ENCODE data around the gene MSI2.

Gene MSI2

DNA sequence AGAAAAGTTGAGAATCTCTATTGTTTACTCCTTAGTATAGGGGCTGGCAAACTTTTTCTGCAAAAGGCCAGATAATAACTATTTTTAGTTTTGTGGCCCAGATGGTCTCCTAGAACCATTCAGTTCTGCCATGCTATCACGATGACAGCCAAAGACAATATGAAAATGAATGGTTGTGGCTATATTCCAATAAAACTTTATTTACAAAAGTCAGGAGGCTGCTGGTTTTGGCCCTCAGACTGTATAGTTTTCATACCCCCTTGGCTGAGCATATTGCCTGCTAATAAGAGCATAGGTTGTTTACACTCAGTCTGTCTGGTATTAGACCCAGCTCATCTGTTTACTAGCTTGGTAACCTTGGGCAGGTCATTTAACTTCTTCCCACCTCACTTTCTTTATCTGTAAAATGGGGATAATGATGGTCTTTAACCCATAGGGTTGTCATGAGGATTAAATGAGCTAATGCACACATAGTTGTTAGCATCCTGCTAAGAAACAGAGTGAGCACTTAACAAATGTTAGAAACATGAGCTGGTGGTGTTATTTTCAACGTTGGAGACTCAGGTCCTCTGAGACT is 156.3 kb downstream of the MSI2 start:
- TF ChIP-seq POLR2A (IDR thresholded peaks at IDR 0.05; ENCODE audit: low read depth, low read length), result no peak
- no peak for FAIRE-seq
- DNase-seq (ENCODE audit: insufficient read length, low spot score), result no peak

DNA sequence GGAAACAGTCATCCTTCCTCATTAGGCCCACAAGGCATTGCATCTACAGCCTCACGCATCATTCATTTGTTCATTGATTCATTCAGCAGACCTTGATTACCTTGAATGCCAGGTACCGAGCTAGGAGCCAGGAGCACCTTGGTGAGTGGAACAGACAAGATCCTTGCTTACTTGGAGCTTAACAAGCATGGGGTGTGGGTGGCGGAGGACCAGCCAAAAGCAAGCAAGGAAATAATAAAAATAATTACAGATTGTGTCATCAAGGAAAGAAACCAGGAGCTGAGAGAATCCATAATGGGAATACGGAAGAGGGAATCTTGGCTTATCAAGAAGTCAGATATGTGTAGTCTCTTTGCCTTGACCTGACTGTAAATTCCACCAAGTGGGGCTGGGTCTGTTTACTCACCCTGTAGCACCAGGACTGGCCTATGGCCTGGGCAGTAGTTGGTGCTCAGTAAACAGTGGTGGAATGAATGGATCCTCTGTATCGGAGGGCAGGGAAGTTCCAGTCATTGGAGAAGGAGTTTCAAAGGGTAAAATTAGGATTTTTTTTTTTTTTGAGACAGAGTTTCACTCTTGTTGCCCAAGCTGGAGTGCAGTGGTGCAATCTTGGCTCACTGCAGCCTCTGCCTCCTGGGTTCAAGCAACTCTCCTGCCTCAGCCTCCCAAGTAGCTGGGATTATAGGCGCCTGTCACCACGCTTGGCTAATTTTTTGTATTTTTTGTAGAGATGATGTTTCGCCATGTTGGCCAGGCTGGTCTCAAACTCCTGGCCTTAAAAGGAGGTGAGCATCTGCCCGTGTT is 157.7 kb downstream of the MSI2 start:
- DNase-seq (ENCODE audit: insufficient read length, low spot score) (no peak), FAIRE-seq (no peak)
- no peak for TF ChIP-seq POLR2A (IDR thresholded peaks at IDR 0.05; ENCODE audit: low read depth, low read length)

GRCh38 chr17:57415751-57416207 is 159.5 kb downstream of the MSI2 start:
- FAIRE-seq, result no peak
- no peak for TF ChIP-seq POLR2A (IDR thresholded peaks at IDR 0.05; ENCODE audit: low read depth, low read length)

DNA sequence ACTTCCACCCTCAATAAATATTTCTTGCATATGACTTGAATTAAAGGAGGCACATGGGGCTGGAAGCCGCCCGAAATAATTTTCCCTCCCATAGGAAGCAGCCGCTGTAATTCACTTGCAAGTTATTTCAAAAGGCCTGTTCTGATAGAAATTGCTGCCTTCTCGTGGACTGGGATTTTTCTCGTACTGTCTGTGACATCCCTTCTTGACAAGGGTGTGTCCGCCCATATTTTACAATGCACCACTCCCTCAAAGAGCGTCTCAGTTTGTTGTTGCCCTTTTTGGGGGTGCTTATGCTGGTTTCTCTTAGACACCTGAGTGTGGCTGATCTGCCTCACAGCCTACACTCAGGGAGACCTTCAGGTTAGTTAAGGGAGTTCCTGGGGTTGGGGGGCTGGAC is 160.0 kb downstream of the MSI2 start:
- no peak for DNase-seq (ENCODE audit: insufficient read length, low spot score)
- FAIRE-seq, result no peak
- TF ChIP-seq POLR2A (IDR thresholded peaks at IDR 0.05; ENCODE audit: low read depth, low read length), result no peak

More at GRCh38 chr17:57415751-57416207, 159.5 kb downstream of the MSI2 start:
- DNase-seq (ENCODE audit: insufficient read length, low spot score), result no peak

DNA sequence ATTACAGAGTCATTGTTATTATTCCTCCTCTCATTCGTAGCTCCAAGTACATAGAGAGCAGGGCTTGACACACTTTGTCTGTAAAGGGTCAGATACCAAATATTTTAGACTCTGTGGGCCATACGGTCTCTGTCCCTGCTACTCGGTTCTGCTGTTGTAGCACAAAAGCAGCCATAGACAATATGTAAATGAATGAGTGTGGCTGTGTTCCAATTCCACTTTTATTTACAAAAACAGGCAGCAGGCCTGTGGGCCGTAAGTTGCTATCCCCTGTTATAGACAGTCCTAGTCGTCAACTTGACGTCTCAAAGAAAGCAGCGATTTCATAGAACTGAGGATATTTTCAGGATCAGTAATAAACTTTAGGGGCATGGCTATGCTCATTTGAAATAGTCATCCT is 161.6 kb downstream of the MSI2 start:
- FAIRE-seq, result no peak
- no peak for DNase-seq (ENCODE audit: insufficient read length, low spot score)
- no peak for TF ChIP-seq POLR2A (IDR thresholded peaks at IDR 0.05; ENCODE audit: low read depth, low read length)

GRCh38 chr17:57418463-57419246 is 162.3 kb downstream of the MSI2 start:
- no peak for DNase-seq (ENCODE audit: insufficient read length, low spot score)
- no peak for FAIRE-seq
- TF ChIP-seq POLR2A (IDR thresholded peaks at IDR 0.05; ENCODE audit: low read depth, low read length), result no peak

- TF ChIP-seq POLR2A (IDR thresholded peaks at IDR 0.05; ENCODE audit: low read depth, low read length), result no peak
- FAIRE-seq (no peak), DNase-seq (ENCODE audit: insufficient read length, low spot score) (no peak)
Measured at GRCh38 chr17:57419940-57420550, 163.7 kb downstream of the MSI2 start.

- FAIRE-seq (no peak), DNase-seq (ENCODE audit: insufficient read length, low spot score) (no peak)
- no peak for TF ChIP-seq POLR2A (IDR thresholded peaks at IDR 0.05; ENCODE audit: low read depth, low read length)
Measured at GRCh38 chr17:57420734-57421717, 164.7 kb downstream of the MSI2 start.

GRCh38 chr17:57422574-57423164 is 166.3 kb downstream of the MSI2 start:
- no peak for TF ChIP-seq POLR2A (IDR thresholded peaks at IDR 0.05; ENCODE audit: low read depth, low read length)
- peak; percentile 77 for DNase-seq (ENCODE audit: insufficient read length, low spot score)
- FAIRE-seq, result peak; percentile 58

GRCh38 chr17:57423541-57423940 is 167.2 kb downstream of the MSI2 start:
- DNase-seq (ENCODE audit: insufficient read length, low spot score) (no peak), FAIRE-seq (no peak)
- no peak for TF ChIP-seq POLR2A (IDR thresholded peaks at IDR 0.05; ENCODE audit: low read depth, low read length)

DNA sequence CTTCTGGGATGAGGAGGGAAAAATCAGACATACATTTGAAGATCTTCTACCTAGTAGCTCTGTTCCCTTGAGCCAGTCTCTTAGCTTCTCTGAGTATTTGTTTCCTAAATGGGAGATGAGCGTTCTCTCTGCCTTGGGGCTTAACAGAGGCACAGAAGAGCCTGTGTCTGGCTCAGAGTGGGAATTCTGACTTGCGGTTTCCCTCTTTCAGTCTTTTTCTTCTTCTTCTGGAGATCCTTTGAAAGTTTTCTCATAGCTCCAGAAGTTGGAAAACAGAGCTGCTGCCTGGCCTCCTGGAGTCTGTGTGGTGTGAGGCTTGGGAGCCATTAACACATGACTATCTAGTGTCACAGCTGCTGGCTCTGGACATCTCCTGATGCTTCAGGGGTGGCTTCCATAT is 167.9 kb downstream of the MSI2 start:
- FAIRE-seq (no peak), DNase-seq (ENCODE audit: insufficient read length, low spot score) (no peak)
- no peak for TF ChIP-seq POLR2A (IDR thresholded peaks at IDR 0.05; ENCODE audit: low read depth, low read length)

GRCh38 chr17:57424777-57425188 is 168.5 kb downstream of the MSI2 start:
- FAIRE-seq (peak; percentile 38), DNase-seq (ENCODE audit: insufficient read length, low spot score) (peak; percentile 56)

More at GRCh38 chr17:57424777-57425188, 168.5 kb downstream of the MSI2 start:
- TF ChIP-seq POLR2A (IDR thresholded peaks at IDR 0.05; ENCODE audit: low read depth, low read length), result no peak
